Neural progenitor cell (in vitro differentiated cells): ENCODE measurements around the gene CACNA1D.

Experiments used
- CTCF ChIP-seq: fragments of 200-600 bp; sonication (generic); IDR thresholded peaks from 2 replicates; pipeline ENCODE4 v1.5.1; 2017; ENCODE audit warnings: antibody characterized with exemption, mild to moderate bottlenecking
- EZH2 ChIP-seq: fragments of 200-600 bp; sonication (generic); IDR thresholded peaks from 2 replicates; pipeline ENCODE4 v1.6.1; 2017; ENCODE audit warnings: antibody characterized with exemption, mild to moderate bottlenecking, moderate library complexity
- EZH2phosphoT487 ChIP-seq: fragments of 200-600 bp; sonication (generic); IDR thresholded peaks from 2 replicates; pipeline ENCODE4 v1.6.1; 2017; ENCODE audit warnings: antibody characterized with exemption

- TF ChIP-seq CTCF (no peak), EZH2 (no peak), EZH2phosphoT487 (no peak)
Observed at GRCh38 chr3:53856964-53857363, 362.6 kb downstream of the CACNA1D start.
